ENCODE measurements around the gene MKNK2.
A peak's percentile ranks its signal among the peaks of the same experiment; 100 is the strongest.

Gene MKNK2

DNA sequence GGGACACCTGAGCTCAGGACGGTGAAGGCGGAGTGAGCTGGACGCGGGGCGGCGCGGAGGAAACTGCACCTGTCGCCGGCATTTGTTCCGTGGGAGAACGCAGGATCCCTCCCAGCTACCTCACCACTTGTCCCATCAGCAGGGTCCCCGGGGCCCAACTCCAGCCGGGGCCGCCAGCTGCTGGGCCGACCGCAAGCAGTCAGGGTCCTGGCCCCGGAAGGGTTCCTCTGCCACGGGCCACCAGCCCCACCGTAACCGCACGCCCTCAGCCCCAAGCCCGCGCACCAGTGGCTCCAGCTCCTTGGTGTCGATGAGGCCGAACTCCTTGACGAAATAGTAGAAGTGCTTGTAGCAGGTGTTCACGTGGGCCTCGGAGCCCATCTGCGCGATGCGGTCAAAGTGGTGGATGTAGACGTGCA is 25.5 kb upstream of the MKNK2 start:
- Histone ChIP-seq H3K36me3 (ENCODE audit: insufficient read depth, low read length) (peaks cover 8% of the 10 kb centered on the region; the same call in 1 of the 2 replicates), H3K27ac (no peak overlapping the region), H3K4me3 (no peak overlapping the region), H3K9me3 (ENCODE audit: low read depth, low read length) (no peaks in the 10 kb centered on the region), H3K9ac (ENCODE audit: insufficient read length) (no peak overlapping the region)
- no peak for DNase-seq (ENCODE audit: low read depth, low spot score)
- TF ChIP-seq FOXP2 (optimal IDR thresholded peaks at IDR 0.05; ENCODE audit: control extremely low read depth, extremely low read length, insufficient read depth): no peak
- no peak for TF ChIP-seq POLR2AphosphoS5 (IDR thresholded peaks at IDR 0.05; ENCODE audit: borderline replicate concordance, low read depth, low read length)
- TF ChIP-seq EZH2 (IDR thresholded peaks at IDR 0.05): no peak

DNA sequence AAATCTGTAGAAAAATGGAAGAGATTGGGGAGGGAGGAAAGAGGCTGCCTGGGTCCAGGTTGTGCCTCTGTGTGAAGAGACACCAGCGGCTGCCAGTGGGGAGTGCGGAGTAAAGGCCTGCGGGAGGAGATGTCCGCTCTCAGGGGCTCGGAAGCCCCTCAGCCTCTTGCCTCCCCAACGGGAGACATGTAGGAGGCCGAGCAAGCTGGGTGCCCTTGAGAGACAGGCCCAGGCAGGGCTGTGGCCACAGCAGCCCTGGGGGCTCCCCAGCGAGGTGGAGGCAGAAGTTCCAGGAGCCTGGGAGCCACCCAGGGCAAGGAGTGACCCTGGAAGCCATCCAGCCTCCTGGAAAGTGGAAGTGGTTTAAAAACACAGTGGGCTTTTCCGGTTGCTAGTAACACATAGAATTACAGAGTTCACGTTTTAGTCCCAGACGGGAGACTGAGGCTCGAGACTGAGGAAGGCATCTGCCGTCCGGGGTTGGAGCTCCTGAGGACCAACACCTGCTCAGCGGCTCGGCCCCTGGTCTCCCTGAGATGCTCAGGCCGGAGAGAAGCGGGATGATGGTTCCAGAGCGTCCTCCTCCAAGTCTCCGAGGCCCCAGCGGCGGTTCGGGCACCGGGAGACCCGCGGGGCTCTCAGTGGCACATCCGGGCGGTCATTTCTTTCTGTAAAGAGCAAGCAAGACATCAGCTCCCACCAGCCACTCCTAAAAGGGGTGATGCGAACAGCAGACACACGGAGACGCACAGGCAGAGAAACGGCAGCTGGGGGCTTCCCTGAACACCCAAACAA is 21.9 kb upstream of the MKNK2 start:
- H3K36me3 ChIP-seq (ENCODE audit: insufficient read depth, low read length): peaks cover 11% of the 10 kb centered on the region; the same call in 1 of the 2 replicates

DNA sequence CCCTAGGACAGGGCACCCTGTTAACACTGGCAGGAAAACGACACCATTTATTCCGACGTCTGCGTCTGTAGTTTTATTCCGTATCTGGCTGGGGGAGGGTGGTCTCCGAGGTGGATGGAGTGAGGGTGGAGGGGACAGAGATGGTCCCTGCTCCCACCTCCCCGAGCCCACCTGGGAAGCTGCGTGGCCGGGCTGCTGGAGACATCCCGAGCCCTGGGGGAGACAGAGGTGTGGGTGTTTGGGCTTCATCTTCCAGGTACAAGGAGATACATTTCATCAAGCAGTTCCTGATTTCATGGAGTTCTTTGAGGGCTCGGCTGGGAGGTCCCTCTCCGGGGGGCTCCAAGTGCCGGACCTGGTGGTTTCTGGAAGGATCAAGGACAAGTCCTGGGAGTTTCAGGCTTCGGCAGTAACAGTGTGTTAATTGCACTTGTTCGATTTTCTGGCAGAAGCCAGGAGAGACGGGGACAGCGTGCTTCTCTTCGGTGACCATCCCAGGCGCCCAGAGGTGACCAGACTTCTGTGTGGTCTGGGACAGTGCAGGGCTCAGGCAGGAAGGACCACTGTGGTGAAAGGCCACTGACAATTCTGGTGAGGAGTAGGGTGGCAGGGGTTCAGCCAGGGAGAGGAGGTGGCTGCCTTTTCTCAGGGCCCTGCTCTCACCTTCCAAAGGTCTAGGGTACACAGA is 20.1 kb upstream of the MKNK2 start:
- no peaks in the 10 kb centered on the region for H3K9me3 ChIP-seq (ENCODE audit: low read depth, low read length)
- H3K36me3 ChIP-seq (ENCODE audit: insufficient read depth, low read length): peaks cover 8% of the 10 kb centered on the region; the same call in 1 of the 2 replicates
- no peak for DNase-seq (ENCODE audit: low read depth, low spot score)
- H3K9ac ChIP-seq (ENCODE audit: insufficient read length): no peak overlapping the region
- H3K27ac ChIP-seq: no peak overlapping the region
- TF ChIP-seq POLR2AphosphoS5 (IDR thresholded peaks at IDR 0.05; ENCODE audit: borderline replicate concordance, low read depth, low read length): no peak
- no peak for TF ChIP-seq FOXP2 (optimal IDR thresholded peaks at IDR 0.05; ENCODE audit: control extremely low read depth, extremely low read length, insufficient read depth)
- TF ChIP-seq EZH2 (IDR thresholded peaks at IDR 0.05): no peak
- H3K4me3 ChIP-seq: no peak overlapping the region

More for the DNA sequence above, 21.9 kb upstream of the MKNK2 start:
- no peak for DNase-seq (ENCODE audit: low read depth, low spot score)
- Histone ChIP-seq H3K9me3 (ENCODE audit: low read depth, low read length) (no peaks in the 10 kb centered on the region), H3K4me3 (no peak overlapping the region), H3K9ac (ENCODE audit: insufficient read length) (no peak overlapping the region), H3K27ac (no peak overlapping the region)
- TF ChIP-seq POLR2AphosphoS5 (IDR thresholded peaks at IDR 0.05; ENCODE audit: borderline replicate concordance, low read depth, low read length): no peak
- TF ChIP-seq EZH2 (IDR thresholded peaks at IDR 0.05): no peak
- no peak for TF ChIP-seq FOXP2 (optimal IDR thresholded peaks at IDR 0.05; ENCODE audit: control extremely low read depth, extremely low read length, insufficient read depth)

DNA sequence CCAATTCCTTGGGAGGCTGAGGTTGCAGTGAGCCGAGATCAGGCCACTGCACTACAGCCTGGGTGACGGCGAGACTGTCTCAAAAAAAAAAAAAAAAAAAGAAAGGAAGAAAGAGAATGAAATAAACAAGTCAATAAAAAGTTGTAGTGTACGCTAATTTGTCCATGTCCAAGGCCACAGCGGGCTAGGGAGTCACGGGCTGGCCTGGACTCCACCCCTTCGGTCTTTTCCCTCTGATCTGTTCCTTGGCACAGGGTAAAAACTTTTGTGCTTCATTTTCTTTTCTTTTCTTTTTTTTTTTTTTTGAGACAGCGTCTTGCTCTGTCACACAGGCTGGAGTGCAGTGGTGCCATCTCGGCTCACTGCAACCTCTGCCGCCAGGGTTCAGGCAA is 19.4 kb upstream of the MKNK2 start:
- Histone ChIP-seq H3K9ac (ENCODE audit: insufficient read length) (no peak overlapping the region), H3K9me3 (ENCODE audit: low read depth, low read length) (no peaks in the 10 kb centered on the region), H3K27ac (no peak overlapping the region), H3K36me3 (ENCODE audit: insufficient read depth, low read length) (peaks cover 8% of the 10 kb centered on the region; the same call in 1 of the 2 replicates), H3K4me3 (no peak overlapping the region)
- DNase-seq (ENCODE audit: low read depth, low spot score): no peak
- TF ChIP-seq POLR2AphosphoS5 (IDR thresholded peaks at IDR 0.05; ENCODE audit: borderline replicate concordance, low read depth, low read length) (no peak), EZH2 (IDR thresholded peaks at IDR 0.05) (no peak)

DNA sequence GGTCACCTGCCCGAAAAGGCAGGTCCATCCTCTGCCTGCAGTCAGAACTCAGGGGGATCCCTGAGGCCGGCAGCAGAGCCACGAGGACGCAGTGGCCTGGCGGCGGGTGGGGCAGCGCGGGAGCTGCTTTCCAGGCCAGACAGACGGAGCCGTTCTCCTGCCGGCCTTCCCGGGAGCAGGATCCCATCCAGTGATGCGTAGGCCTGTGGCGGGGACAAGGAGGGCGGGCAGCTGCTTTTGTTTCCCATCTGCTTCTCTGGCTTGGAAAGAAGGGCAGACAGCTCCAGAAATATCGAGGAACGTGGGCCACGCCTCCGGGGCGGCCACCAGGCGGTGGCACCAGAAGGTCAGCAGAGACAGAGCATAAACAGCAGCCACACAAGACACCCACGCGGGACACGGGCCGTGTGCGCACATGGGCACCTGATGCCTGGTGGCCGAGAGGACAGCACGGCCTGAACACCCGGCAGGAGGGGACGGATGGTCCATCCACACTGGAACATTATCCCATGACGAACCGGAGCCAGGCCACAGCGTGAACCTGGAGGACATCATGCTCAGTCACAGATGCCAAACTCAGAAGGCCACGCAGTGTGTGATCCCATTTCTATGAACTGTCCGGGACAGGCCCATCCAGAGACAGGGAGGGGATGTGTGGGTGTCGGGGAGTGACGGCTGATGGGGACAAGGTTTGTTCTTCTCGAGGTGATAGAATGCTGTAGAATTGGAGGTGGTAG is 13.9 kb upstream of the MKNK2 start:
- DNase-seq (ENCODE audit: low read depth, low spot score): no peak
- no peak overlapping the region for H3K27ac ChIP-seq
- H3K36me3 ChIP-seq (ENCODE audit: insufficient read depth, low read length): no peaks in the 10 kb centered on the region
- no peak overlapping the region for H3K9ac ChIP-seq (ENCODE audit: insufficient read length)
- H3K4me3 ChIP-seq: no peak overlapping the region
- no peaks in the 10 kb centered on the region for H3K9me3 ChIP-seq (ENCODE audit: low read depth, low read length)
- TF ChIP-seq EZH2 (IDR thresholded peaks at IDR 0.05) (no peak), FOXP2 (optimal IDR thresholded peaks at IDR 0.05; ENCODE audit: control extremely low read depth, extremely low read length, insufficient read depth) (no peak), POLR2AphosphoS5 (IDR thresholded peaks at IDR 0.05; ENCODE audit: borderline replicate concordance, low read depth, low read length) (no peak)

DNA sequence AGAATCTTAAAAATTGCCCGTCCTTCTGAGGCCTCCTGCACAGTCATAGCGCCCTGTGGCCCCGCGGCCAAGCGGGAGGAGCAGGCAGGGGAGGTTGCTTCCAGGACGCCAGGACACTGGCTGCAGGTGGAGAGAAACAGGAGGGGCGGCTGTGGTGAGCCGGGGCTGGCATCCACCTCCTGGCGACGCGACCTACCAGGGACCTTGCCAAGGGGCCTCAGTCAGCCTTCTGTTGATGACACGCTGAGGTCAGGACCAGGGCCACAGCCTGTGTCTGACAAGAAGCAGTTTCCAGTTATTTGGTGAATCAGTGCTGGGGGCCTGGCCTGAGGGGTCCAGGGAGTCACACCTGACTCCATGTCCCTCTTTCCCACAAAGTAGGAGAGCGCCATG is 13.3 kb upstream of the MKNK2 start:
- H3K4me3 ChIP-seq: no peak overlapping the region
- H3K27ac ChIP-seq: no peak overlapping the region
- H3K9ac ChIP-seq (ENCODE audit: insufficient read length): no peak overlapping the region
- no peak for DNase-seq (ENCODE audit: low read depth, low spot score)
- TF ChIP-seq FOXP2 (optimal IDR thresholded peaks at IDR 0.05; ENCODE audit: control extremely low read depth, extremely low read length, insufficient read depth) (no peak), EZH2 (IDR thresholded peaks at IDR 0.05) (no peak), POLR2AphosphoS5 (IDR thresholded peaks at IDR 0.05; ENCODE audit: borderline replicate concordance, low read depth, low read length) (no peak)
- no peaks in the 10 kb centered on the region for H3K9me3 ChIP-seq (ENCODE audit: low read depth, low read length)
- no peaks in the 10 kb centered on the region for H3K36me3 ChIP-seq (ENCODE audit: insufficient read depth, low read length)

DNA sequence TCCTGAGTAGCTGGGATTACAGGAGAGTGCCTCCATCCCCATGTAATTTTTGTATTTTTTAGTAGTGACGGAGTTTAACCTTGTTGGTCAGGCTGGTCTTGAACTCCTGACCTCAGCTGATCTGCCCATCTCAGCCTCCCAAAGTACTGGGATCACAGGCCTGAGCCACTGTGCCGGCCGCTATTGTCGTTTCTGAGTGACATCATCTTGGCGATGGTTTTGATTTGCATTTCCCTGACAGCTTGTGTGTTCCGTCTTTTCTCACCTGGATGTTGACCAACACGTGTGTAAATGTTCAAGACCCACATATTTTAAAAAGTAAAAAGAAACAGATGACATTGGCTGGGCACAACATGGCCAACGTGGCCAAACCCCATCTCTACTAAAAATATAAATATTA is 12.8 kb upstream of the MKNK2 start:
- TF ChIP-seq POLR2AphosphoS5 (IDR thresholded peaks at IDR 0.05; ENCODE audit: borderline replicate concordance, low read depth, low read length) (no peak), FOXP2 (optimal IDR thresholded peaks at IDR 0.05; ENCODE audit: control extremely low read depth, extremely low read length, insufficient read depth) (no peak), EZH2 (IDR thresholded peaks at IDR 0.05) (no peak)
- H3K27ac ChIP-seq: no peak overlapping the region
- H3K36me3 ChIP-seq (ENCODE audit: insufficient read depth, low read length): no peaks in the 10 kb centered on the region
- no peak for DNase-seq (ENCODE audit: low read depth, low spot score)
- H3K4me3 ChIP-seq: no peak overlapping the region
- no peak overlapping the region for H3K9ac ChIP-seq (ENCODE audit: insufficient read length)
- no peaks in the 10 kb centered on the region for H3K9me3 ChIP-seq (ENCODE audit: low read depth, low read length)

DNA sequence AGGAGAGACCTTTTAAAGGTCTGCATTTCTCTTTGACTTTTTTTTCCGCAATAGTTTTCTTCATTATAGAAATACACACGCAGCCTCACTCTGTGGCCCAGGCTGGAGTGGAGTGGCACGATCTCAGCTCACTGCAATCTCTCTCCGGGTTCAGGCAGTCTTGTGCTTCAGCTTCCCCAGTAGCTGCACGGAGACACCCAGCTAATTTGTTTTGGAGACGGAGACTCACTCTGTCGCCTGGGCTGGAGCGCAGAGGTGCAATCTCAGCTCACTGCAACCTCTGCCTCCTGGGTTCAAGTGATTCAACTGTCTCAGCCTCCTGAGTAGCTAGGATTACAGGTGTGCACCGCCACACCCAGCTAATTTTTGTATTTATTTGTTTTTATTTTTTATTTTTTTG is 11.7 kb upstream of the MKNK2 start:
- Histone ChIP-seq H3K9ac (ENCODE audit: insufficient read length) (no peak overlapping the region), H3K9me3 (ENCODE audit: low read depth, low read length) (no peaks in the 10 kb centered on the region), H3K36me3 (ENCODE audit: insufficient read depth, low read length) (no peaks in the 10 kb centered on the region), H3K4me3 (no peak overlapping the region; the same call in 1 of the 2 replicates), H3K27ac (peak overlapping the region; percentile 54)
- no peak for DNase-seq (ENCODE audit: low read depth, low spot score)
- TF ChIP-seq FOXP2 (optimal IDR thresholded peaks at IDR 0.05; ENCODE audit: control extremely low read depth, extremely low read length, insufficient read depth) (no peak), POLR2AphosphoS5 (IDR thresholded peaks at IDR 0.05; ENCODE audit: borderline replicate concordance, low read depth, low read length) (no peak), EZH2 (IDR thresholded peaks at IDR 0.05) (no peak)

All from SK-N-MC (cell line).